ENCODE data around the gene PLSCR3. TPM values are rescaled to one million over a fixed set of nuclear protein-coding genes. Genes with fewer than 3 reads are reported as not detected.
"Not testable (repeated sequence)": the region's sequence is repeated elsewhere in the genome, so short reads cannot be mapped to it uniquely, and the experiment has no call there.

The PLSCR3 gene
- total RNA-seq, 1 donor from 2014 or later = 16.1 TPM

DNA sequence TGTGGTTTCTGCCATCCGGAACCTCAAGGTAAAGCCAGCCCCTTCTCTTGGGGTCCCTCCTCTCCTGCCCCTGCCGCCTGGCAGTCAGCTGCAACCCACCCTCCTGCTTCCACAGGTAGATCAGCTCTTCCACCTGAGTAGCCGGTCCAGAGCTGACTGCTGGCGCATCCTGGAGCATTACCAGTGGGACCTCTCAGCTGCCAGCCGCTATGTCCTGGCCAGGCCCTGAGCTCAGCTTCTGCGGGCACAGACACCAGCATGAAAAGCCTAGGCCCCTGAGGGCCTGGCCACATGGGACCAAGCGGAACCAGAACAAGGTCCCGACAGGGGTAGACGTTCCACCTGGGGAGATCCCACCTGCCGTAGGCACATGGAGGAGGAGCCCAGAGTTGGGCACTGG, 5.5 kb downstream of the PLSCR3 start:
- DNase-seq (no peak), ATAC-seq (no peak)
- intact Hi-C loops (cut with micrococcal nuclease) = no loop called here

DNA sequence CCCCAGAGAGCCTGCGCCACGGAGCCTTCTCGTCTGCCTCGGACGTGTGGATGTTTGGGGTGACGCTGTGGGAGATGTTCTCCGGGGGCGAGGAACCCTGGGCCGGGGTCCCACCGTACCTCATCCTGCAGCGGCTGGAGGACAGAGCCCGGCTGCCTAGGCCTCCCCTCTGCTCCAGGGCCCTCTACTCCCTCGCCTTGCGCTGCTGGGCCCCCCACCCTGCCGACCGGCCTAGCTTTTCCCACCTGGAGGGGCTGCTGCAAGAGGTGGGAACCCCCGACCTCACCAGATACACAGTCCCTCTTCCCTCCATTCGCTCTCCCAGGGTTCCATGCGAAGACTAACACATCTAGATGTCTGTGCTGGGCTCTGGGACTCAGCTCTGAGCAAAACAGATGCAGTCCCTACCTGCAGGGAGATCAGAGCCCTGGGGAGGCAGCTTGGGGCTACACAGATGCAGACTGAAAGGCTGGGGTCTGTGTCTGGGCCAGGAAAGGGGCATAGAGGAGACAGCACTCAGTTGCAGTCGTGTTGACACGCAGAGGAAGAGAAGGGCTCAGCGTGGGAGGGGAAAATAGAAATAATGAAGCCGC, 9.7 kb downstream of the PLSCR3 start:
- DNase-seq = no peak
- no peak for ATAC-seq
- intact Hi-C loops (cut with micrococcal nuclease) = no loop called here

DNA sequence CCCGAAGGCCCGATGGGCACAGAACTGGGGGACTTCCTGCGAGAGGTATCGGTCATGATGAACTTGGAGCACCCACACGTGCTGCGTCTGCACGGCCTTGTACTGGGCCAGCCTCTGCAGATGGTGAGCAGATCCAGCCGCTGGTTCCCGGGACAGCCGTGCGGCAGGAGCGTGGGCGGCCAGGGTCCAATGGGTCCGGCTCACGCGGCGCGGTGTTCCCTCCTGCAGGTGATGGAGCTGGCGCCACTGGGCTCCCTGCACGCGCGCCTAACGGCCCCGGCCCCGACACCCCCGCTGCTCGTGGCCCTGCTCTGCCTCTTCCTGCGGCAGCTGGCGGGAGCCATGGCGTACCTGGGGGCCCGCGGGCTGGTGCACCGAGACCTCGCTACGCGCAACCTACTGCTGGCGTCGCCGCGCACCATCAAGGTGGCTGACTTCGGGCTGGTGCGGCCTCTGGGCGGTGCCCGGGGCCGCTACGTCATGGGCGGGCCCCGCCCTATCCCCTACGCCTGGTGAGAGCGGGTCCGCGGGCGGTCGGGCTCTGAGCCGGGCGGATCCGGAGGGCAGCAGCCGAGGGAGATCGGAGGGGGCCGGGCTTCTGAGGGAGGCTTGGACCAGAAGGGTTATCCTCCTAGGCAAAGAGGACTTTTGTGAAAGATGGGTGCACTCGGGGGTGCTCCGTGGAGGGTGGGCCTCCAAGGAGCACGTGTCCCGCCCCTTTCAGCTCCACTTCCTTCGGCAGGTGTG, 10.4 kb downstream of the PLSCR3 start:
- DNase-seq (peak; percentile 68), ATAC-seq (peak; percentile 57)
- intact Hi-C loops (cut with micrococcal nuclease) = no loop called here

DNA sequence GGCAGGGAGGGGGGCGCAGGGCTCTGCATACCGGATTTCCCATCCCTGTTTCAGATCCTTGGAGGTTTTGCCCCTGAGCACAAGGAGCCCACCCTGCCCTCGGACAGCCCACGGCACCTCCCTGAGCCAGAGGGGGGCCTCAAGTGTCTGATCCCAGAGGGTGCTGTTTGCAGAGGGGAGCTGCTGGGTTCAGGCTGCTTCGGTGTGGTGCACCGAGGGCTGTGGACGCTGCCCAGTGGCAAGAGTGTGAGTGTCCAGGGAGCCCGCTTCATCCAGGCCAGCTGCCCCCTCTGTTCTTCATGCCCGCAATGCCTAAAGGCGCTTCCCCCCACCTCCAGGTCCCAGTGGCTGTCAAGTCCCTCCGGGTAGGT, 11.0 kb downstream of the PLSCR3 start:
- intact Hi-C loops (cut with micrococcal nuclease) = no loop called here
- no peak for ATAC-seq
- DNase-seq = no peak

DNA sequence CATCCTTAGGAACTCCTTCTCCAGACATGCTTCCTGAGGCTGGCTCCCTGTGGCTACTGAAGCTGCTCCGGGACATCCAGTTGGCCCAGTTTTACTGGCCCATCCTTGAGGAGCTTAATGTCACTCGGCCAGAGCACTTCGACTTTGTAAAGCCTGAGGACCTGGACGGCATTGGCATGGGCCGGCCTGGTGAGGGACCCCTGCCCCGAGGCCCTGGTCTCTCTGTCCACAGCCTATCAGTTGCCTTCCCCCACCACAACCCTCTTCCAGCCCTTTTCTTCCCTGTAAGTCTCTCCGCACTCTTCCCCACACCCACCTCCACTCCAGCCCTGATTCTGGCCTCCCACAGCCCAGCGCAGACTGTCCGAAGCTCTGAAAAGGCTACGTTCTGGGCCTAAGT, 11.4 kb downstream of the PLSCR3 start:
- intact Hi-C loops (cut with micrococcal nuclease) = no loop called here
- no peak for DNase-seq
- ATAC-seq = no peak

DNA sequence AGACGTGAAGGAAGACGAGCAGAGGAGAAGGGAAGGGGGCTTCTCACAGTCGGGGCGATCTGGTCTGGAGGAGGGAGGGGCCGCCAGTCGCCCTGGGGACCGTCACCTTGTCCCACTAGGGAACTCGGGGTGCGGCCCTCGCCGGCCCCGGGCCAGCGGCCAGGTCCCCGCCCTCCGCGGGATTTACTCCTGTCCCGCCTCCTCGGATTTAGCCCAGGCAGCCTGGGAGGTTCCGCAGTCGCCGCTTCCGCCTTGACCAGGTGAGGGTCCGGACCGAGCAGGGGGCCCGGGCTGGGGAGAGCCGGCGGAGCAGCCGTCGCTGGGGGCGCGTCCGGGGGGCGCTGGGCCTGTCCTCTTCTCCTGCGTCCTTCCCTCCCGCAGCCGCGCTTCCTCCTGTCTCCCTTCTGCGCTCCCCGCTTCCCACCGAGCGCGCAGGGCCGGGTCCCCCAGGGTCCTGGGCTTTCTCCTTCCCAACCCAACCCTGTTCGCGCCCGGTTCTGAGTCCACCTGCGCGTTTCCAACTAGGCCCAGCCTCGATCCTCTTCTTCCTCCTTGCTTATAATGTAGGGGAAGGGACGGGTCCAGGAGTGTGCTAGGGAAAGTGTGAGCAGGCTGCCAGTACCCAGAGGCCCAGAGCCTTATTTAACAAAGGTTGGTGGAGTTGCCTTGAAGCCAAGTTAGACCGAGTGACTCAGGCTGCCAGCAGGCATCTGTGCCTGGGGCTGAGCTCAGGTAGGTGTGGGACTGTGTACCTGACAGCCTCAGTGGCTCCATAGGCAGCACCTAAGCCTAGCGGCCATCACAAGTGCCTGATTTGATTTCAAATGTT, 13.3 kb downstream of the PLSCR3 start, which contains the start of gene TNK1:
Gene TNK1 (plus strand): TSS at position 235 of the 829 bp plus-strand sequence. CDS start 1,838 bp downstream, outside the sequence.
- ATAC-seq (peak; percentile 73), DNase-seq (peak; percentile 74)
- intact Hi-C loops (cut with micrococcal nuclease) = no loop called here

DNA sequence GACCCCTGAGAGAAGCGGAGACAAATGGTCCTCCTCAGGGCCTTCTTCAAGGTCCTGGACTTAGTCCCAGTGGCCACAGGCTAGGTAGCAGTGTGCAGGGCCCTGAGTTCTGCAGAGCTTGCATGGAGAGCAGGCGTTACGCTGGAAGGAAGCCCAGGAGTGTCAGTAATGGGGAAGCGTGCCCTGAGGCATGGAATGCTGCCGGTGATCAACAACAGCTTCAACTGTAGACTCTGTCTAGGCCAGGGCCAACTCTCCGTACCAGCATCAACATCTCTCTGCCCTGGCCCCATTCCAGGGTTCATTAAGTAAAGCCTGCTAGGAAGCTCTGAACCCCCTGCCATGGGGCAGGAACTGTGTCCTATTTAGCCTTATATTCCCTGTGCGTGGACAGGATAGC, 14.0 kb downstream of the PLSCR3 start:
- ATAC-seq (peak; percentile 87), DNase-seq (peak; percentile 80)
- intact Hi-C loops (cut with micrococcal nuclease) = no loop called here

DNA sequence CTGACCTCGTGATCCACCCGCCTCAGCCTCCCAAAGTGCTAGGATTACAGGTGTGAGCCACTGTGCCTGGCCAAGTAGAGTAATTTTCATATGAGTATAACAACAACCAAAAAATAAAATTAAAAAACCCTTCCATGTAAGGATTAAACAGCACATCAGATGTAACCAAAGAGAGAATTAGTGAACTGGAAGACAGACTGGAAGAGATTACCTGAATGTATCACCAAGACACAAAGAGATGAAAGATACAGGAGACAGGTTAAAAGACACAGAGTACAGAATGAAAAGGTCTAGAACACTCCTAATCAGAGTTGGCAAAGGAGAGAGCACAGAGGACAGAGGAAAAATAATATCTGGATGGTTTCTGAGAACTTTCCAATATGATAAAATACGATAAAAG, 15.2 kb downstream of the PLSCR3 start:
- DNase-seq (no peak), ATAC-seq (no peak)
- intact Hi-C loops (cut with micrococcal nuclease) = no loop called here

DNA sequence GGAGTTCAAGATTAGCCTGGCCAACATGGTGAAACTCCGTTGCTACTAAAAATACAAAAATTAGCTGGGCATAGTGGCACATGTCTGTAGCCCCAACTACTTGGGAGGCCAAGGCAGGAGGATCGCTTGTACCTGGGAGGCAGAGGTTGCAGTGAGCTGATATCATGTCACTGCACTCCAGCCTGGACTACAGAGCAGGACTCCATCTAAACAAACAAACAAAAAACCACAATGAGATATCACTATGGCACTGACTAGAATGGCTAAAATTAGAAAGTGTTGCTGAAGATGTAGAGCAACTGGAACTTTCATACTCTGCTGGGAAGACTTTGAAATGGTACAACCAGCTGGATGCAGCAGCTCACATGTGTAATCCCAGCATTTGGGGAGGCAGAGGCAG, 20.0 kb downstream of the PLSCR3 start:
- intact Hi-C loops (cut with micrococcal nuclease) = no loop called here
- ATAC-seq (no peak), DNase-seq (no peak)

DNA sequence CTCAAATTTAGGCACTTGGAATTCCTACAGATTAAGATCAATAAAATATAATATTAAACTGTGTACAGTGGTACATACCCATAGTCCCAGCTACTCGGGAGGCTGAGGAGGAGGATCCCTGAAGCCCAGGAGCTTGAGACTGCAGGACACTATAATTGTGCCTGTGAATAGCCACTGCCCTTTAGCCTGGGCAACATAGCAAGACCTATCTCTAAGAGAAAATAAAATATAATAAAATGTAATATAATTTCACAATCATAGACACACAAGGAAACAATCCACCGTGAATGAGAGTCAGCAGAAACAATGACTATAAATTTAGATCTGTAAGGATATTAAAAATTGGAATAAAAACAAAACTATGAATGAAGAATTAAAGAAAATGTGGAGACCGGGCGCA, 23.5 kb downstream of the PLSCR3 start:
- DNase-seq (no peak), ATAC-seq (no peak)
- intact Hi-C loops (cut with micrococcal nuclease) = no loop called here

DNA sequence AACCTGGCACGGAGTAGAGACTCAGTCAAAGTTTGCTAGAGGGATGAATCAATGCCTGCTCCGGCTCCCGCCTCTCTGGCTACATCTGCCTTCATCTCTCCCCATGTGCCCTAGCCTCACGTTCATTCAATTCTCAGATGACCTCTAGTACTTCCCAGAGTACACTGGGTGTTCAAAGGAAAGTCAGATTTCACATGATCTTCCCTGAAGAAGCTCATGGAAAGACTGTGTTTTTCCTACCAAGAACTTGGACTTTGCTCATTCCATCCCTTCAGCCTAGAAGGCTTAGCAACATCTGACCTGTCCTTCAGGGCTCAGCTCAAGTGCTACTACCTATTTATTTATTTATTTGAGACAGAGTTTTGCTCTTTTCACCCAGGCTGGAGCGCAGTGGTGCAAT, 24.5 kb downstream of the PLSCR3 start:
- intact Hi-C loops (cut with micrococcal nuclease) = no loop called here
- no peak for DNase-seq

DNA sequence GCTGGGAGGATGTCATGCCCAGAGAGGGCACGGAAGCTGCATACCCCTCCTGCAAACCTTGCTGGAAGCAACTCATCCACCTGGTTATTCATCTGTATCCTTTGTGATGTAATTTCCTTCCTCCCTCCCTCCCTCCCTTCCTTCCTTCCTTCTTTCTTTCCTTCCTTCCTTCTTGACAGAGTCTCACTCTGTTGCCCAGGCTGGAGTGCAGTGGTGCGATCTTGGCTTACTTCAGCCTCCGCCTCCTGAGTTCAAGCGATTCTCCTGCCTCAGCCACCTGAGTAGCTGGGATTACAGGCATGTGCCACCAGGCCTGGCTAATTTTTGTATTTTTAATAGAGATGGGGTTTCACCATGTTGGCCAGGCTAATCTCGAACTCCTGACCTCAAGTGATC, 25.7 kb downstream of the PLSCR3 start:
- intact Hi-C loops (cut with micrococcal nuclease); ATAC-seq; DNase-seq: not testable (repeated sequence)

More for the DNA sequence above, 24.5 kb downstream of the PLSCR3 start:
- ATAC-seq = no peak

DNA sequence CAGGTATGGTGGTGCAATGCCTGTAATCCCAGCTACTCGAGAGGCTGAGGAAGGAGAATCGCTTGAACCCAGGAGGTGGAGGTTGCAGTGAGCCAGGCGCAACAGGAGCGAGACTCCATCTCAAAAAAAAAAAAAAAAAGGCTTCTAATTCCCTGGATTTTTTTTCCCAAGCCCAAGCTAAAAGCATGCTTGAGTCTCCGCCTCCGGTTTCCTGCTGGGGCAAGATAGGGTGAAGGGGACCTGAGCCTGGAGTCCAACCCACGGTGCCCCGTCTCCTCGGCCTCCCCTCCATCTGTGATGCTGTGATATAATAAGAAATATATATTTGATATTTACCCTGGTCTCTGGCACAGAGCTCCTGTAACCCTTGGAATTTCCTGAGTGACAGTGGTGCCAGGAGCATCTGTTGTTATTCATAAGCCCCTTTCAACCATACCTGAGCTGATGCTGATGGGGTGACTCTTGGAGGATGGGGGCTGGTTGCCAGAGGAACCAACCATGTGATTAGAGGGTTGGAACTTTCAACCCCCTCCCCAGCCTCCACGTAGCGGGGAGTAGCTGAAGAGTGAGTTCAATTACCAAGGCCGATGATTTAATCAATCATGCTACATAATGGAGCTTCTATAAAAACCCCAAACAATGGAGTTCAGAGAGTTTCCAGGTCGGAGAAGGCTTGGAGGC, 26.3 kb downstream of the PLSCR3 start:
- intact Hi-C loops (cut with micrococcal nuclease) = no loop called here
- ATAC-seq = no peak
- DNase-seq = no peak

DNA sequence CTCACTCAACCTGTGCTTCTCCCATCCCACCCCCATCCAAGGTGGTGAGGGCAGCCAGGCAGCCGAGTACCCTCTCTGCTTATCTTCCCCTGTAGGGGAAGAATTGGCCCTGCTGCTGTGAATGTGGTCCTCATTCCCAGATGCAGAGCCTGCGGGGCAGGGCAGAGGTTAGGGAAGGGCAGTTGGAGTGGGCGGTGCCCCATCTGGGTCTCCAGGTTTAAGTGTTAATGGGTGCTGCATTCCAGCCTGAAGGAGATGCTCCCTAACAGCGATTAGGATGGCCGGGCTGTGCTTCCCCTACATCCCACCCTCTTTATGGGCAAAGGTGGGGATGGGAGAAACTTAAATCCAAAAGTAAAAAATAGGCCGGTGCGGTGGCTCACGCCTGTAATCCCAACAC, 27.2 kb downstream of the PLSCR3 start:
- intact Hi-C loops (cut with micrococcal nuclease) = no loop called here
- DNase-seq (no peak), ATAC-seq (no peak)

DNA sequence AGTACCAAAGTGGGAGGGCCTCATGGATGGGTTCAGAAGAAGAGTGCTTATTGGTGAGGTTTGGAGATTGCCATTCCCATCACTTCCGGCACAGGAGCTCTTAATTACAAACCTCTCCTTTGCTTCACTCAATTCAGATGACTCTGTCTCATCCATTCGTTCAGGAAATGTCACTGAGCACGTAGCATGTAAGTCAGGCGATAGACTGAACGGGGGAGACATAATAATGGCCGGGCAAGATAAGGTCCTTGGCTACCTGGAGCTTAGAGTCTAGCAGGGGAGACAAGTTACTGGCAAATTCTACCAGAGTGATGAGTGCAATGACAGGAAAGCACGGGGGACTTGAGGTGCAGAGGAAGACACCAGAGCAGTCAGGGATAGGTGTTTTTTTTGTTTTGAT, 28.4 kb downstream of the PLSCR3 start:
- DNase-seq; intact Hi-C loops (cut with micrococcal nuclease); ATAC-seq: not testable (repeated sequence)

DNA sequence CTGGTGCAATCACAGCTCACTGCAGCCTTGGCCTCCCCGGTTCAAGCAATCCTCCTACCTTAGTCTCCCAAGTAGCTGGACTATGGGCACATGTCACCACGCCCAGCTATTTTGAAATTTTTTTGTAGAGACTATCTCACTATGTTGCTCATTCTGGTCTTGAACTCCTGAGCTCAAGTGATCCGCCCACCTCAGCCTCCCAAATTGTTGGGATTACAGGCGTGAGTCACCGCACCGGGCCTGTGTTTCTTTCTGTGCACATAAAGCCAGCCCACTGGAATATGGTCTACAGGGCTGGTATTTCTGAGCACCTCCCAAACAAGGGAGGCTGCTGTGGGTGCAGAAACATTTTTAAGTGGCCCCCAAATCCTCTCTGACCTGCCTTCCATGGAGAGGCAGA, 31.0 kb downstream of the PLSCR3 start:
- intact Hi-C loops (cut with micrococcal nuclease) = no loop called here
- no peak for DNase-seq
- no peak for ATAC-seq

DNA sequence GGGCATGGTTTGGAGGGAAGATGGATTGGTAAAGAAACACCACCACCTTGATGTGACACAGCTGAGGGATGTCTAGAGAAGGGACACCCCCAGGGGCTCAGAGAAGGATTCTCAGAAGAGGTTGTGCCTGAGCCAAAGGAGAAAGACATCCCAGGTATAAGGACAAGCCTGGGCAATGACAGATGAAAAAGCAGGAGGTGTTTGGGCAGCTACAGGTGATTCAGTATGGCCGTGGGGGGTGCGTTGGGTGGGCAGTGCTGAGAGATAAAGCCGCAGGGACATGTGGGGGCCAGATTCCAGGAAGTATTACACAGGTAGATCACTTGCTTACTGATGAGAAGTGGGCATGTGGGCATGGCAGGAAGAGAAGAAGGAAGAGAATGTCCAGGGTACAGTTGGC, 32.4 kb downstream of the PLSCR3 start:
- DNase-seq (no peak), ATAC-seq (no peak)
- intact Hi-C loops (cut with micrococcal nuclease) = no loop called here

DNA sequence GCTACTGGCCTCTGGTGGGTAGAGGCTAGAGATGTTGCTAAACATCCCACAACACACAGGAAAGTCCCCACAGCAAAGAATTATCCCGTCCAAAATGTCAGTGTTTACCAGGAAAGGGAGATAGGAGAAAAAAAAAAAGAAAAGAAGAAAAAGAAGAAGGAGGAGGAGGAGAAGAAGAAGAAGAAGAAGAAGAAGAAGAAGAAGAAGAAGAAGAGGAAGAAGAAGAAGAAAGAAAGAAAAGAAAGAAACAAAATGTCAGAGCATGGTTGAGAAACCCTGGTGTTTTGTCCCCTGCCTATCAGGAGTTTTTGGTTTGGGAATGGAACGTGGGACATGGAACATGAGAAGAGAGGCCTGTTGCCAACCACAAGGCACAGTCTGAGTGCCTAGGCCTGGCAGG, 36.9 kb downstream of the PLSCR3 start:
- ATAC-seq (no peak), DNase-seq (no peak)
- intact Hi-C loops (cut with micrococcal nuclease) = no loop called here

DNA sequence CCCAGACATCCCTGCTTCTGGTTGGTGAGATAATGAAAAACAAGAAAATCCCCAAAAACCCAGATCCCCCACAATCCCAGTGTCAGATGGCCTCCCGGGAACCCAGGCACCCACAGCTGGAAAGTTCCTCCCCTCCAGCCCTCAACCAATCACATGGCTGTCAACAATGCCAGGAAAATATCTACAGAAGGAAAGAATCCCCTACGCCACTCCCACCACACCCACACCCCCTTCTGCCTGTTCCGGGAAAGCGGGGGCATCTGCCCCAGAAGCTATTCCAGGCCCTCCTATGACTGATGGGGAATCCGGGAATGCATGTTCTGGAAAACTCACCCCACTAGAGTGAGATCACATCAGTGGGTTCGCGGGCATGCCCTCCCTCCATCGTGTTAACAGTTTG, 37.6 kb downstream of the PLSCR3 start:
- intact Hi-C loops (cut with micrococcal nuclease) = no loop called here
- ATAC-seq (no peak), DNase-seq (no peak)

DNA sequence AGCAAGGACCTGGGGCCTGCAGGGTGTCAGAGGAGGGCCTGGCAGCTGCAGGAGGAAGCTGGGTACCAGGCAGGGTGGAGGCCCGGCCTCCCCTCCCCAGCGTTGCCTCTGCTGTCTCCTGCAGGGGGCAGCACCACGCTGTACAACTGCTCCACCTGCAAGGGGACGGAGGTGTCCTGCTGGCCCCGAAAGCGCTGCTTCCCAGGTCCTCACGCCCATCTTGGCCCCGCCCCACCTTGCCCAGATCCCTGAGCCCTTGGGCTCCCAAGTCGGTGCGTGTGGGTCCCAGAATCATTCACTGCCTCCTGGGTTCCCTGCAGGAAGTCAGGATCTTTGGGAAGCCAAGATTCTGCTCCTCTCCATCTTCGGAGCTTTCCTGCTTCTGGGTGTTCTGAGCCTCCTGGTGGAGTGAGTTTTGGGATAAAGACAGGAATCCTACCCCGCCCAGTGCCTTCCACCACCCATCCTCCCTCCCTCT, 38.2 kb downstream of the PLSCR3 start:
- DNase-seq (peak; percentile 87), ATAC-seq (no peak)
- intact Hi-C loops (cut with micrococcal nuclease) = no loop called here

All from left ventricle myocardium superior (tissue), 1 donor.